Measurements from ENCODE around the gene TM9SF1. TPM values are rescaled to one million over a fixed set of nuclear protein-coding genes. Genes with fewer than 3 reads are reported as not detected.

The TM9SF1 gene
- total and polyA plus RNA-seq, 2 of the 4 experiments (the other 2 are of a cell fraction) = 40.4 to 65.6 TPM

GRCh38 chr14:24177891-24178290, 17.4 kb downstream of the TM9SF1 start:
- no peak overlapping the region for H3K9ac ChIP-seq (ENCODE audit: low read depth, low read length)
- no peak overlapping the region for H2AK9ac ChIP-seq (replicated peaks; ENCODE audit: low read depth, low read length, poor library complexity)
- H2BK120ac ChIP-seq (ENCODE audit: low read depth, low read length) = no peak overlapping the region
- no peak overlapping the region for H2BK15ac ChIP-seq (ENCODE audit: low read depth, low read length)
- H3K4me3 ChIP-seq (ENCODE audit: insufficient read depth, low read depth, low read length) = no peak overlapping the region
- H3K56ac ChIP-seq (ENCODE audit: extremely low read depth, insufficient read depth, low read length) = no peak overlapping the region
- no peak overlapping the region for H4K91ac ChIP-seq (ENCODE audit: insufficient read depth, low read depth, low read length)
- no peak overlapping the region for H3K4me2 ChIP-seq (ENCODE audit: low read depth, low read length)
- H3K9me1 ChIP-seq (ENCODE audit: insufficient read depth, low read length) = no peaks in the 10 kb centered on the region
- no peak overlapping the region for H2BK20ac ChIP-seq (ENCODE audit: low read depth, low read length)
- ChIA-PET POLR2A (ENCODE audit: unreplicated experiment) (no interaction called here), CTCF (no interaction called here)
- dilution Hi-C loops (cut with HindIII; ENCODE audit: low sequenced_read_pairs, unreplicated experiment) = no loop called here
- TF ChIP-seq CTCF (conservative IDR thresholded peaks at IDR 0.05; ENCODE audit: low read depth, low read length) (no peak), FOS (IDR thresholded peaks at IDR 0.05; ENCODE audit: low read depth, low read length) (no peak), RFX5 (IDR thresholded peaks at IDR 0.05; ENCODE audit: low read depth, low read length) (no peak), RCOR1 (IDR thresholded peaks at IDR 0.05; ENCODE audit: insufficient replicate concordance, low read length) (no peak), BHLHE40 (IDR thresholded peaks at IDR 0.05; ENCODE audit: low read depth, low read length) (no peak)
- DNase-seq (no peak), ATAC-seq (ENCODE audit: low read depth) (no peak)
- H3K9me3 ChIP-seq (ENCODE audit: control insufficient read depth, insufficient read depth, low read length) = no peaks in the 10 kb centered on the region
- intact Hi-C loops (cut with micrococcal nuclease) = no loop called here
- in situ Hi-C loops (cut with MboI; ENCODE audit: low sequenced_read_pairs) = no loop called here
- H3K27me3 ChIP-seq (ENCODE audit: control insufficient read depth, insufficient read depth, low read length) = no peaks in the 10 kb centered on the region
- no peak overlapping the region for H4K8ac ChIP-seq (ENCODE audit: low read depth in 2 of 2, low read length in 2 of 2)
- no TSS peak for BruUV-seq (replicated peaks)
- no peak overlapping the region for H3K23ac ChIP-seq (ENCODE audit: low read depth, low read length)
- 90% methylated on average over 3 of the region's 14 CpGs; no CpG with 5 or more reads in 1 of the 2 experiments for WGBS, 2 experiments (ENCODE audit: extremely low coverage in 2 of 2, insufficient read length in 1 of 2)
- H3K27ac ChIP-seq (ENCODE audit: insufficient read depth, low read length) = no peak overlapping the region
- H4K5ac ChIP-seq (ENCODE audit: low read depth, low read length) = no peak overlapping the region
- no peaks in the 10 kb centered on the region for H4K20me1 ChIP-seq (ENCODE audit: insufficient read depth, low read length)
- no peak overlapping the region for H3K14ac ChIP-seq (replicated peaks; ENCODE audit: low read depth, low read length)
- H2BK5ac ChIP-seq (ENCODE audit: low read depth, low read length, poor library complexity, severe bottlenecking) = no peak overlapping the region
- no peak overlapping the region for H2AK5ac ChIP-seq (ENCODE audit: low read depth, low read length)
- peaks cover 2% of the 10 kb centered on the region; the same call in 1 of the 2 replicates for H3K4me1 ChIP-seq (ENCODE audit: control insufficient read depth, insufficient read depth, low read length)
- H3K4ac ChIP-seq (ENCODE audit: low read depth, low read length) = no peak overlapping the region
- no peak overlapping the region for H3K18ac ChIP-seq (ENCODE audit: low read depth, low read length)
- peaks cover 61% of the 10 kb centered on the region for H3K36me3 ChIP-seq (ENCODE audit: control insufficient read depth, insufficient read depth, low read length)
- no peak overlapping the region for H2AFZ ChIP-seq (replicated peaks; ENCODE audit: low read length, poor library complexity)
- no peaks in the 10 kb centered on the region; a peak in 1 of 4 replicates for H3K79me1 ChIP-seq (ENCODE audit: low read depth in 1 of 2, low read length in 2 of 2)
